IPS DF 19.7 (cell line): ENCODE data around the gene ZNF101.

Experiments
- DNase-seq: peaks from one replicate; pipeline ENCODE4 v3.0.0-alpha.2; 2013; ENCODE audit warnings: low read depth, low spot score

The ZNF101 gene

GRCh38 chr19:19711934-19712828 lies 43.5 kb downstream of the ZNF101 start:
- no peak for DNase-seq

DNA sequence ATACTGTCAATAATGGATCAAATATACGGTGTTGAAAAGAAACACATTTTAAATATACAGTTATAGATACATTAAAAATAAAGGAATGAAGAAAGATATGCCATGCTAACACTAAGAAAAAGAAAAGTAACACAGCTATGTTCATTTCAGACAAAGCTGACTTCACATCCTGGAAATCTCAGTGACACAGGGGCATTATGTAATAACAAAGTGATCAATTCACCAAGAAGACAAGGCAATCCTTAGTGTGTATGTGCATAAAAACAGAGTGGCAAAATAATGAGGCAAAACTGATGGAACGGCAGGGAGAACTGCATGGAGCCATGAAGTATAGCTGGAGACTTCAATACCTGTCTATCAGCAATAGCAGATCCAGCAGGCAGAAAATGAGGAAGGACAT lies 51.2 kb downstream of the ZNF101 start:
- DNase-seq, result no peak

- DNase-seq, result no peak
Observed at GRCh38 chr19:19721896-19722295, 53.3 kb downstream of the ZNF101 start.

- peak; percentile 75 for DNase-seq
Observed at GRCh38 chr19:19732579-19733501, 64.2 kb downstream of the ZNF101 start, which contains the start of gene ZNF14. ZNF14 (minus strand) TSS chr19:19733112; CDS start chr19:19732958, 154 bp downstream.
